Neural progenitor cell (in vitro differentiated cells): Measurements from ENCODE around the gene OR6V1. TPM values are rescaled to one million over a fixed set of nuclear protein-coding genes. Genes with fewer than 3 reads are reported as not detected.

ENCODE experiments used
- DNase-seq: peaks from one replicate; pipeline ENCODE4 v3.0.0-alpha.2; 2016; ENCODE audit warnings: low spot score
- H2AFZ ChIP-seq: fragments of 200-600 bp; sonication (generic); replicated peaks from 2 replicates; pipeline ENCODE4 v1.6.1; 2016; ENCODE audit warnings: antibody characterized with exemption
- H3F3A ChIP-seq: fragments of 200-600 bp; sonication (generic); 2 replicates; pipeline ENCODE4 v1.6.1; 2016; ENCODE audit warnings: antibody characterized with exemption, low read depth
- H3K27ac ChIP-seq: fragments of 200-600 bp; sonication (generic); 2 replicates; pipeline ENCODE4 v1.5.1; 2016; ENCODE audit warnings: mild to moderate bottlenecking
- H3K27me3 ChIP-seq: fragments of 200-600 bp; sonication (generic); 2 replicates; pipeline ENCODE4 v1.6.1; 2016; ENCODE audit warnings: mild to moderate bottlenecking, moderate library complexity
- H3K36me3 ChIP-seq: fragments of 200-600 bp; sonication (generic); 2 replicates; pipeline ENCODE4 v1.5.1; 2016
- H3K4me1 ChIP-seq: fragments of 200-600 bp; sonication (generic); 2 replicates; pipeline ENCODE4 v1.6.1; 2016; ENCODE audit warnings: mixed run types
- H3K4me2 ChIP-seq: fragments of 200-600 bp; sonication (generic); 2 replicates; pipeline ENCODE4 v1.6.1; 2016
- H3K4me3 ChIP-seq: fragments of 200-600 bp; sonication (generic); 2 replicates; pipeline ENCODE4 v1.5.1; 2016
- H3K79me2 ChIP-seq: fragments of 200-600 bp; sonication (generic); 2 replicates; pipeline ENCODE4 v1.6.1; 2016; ENCODE audit warnings: low read depth
- H3K9ac ChIP-seq: fragments of 200-600 bp; sonication (generic); 2 replicates; pipeline ENCODE4 v1.6.1; 2016
- H3K9me3 ChIP-seq: fragments of 200-600 bp; sonication (generic); 2 replicates; pipeline ENCODE4 v1.5.1; 2016; ENCODE audit warnings: low read depth
- H4K20me1 ChIP-seq: fragments of 200-600 bp; sonication (generic); 2 replicates; pipeline ENCODE4 v1.6.1; 2016; ENCODE audit warnings: low read depth
- H3K27ac Mint-ChIP-seq: 3 replicates; pipeline ENCODE4 v1.8.0; 2021; ENCODE audit warnings: mixed read lengths
- H3K27me3 Mint-ChIP-seq: 2 replicates; pipeline ENCODE4 v1.8.0; 2022; ENCODE audit warnings: low read depth, mild to moderate bottlenecking, inconsistent platforms, moderate library complexity, mixed read lengths; ENCODE audit not compliant: insufficient read depth
- H3K36me3 Mint-ChIP-seq: 3 replicates; pipeline ENCODE4 v1.8.0; 2021; ENCODE audit warnings: mixed read lengths
- H3K4me1 Mint-ChIP-seq: 3 replicates; pipeline ENCODE4 v1.8.0; 2021; ENCODE audit warnings: mixed read lengths
- H3K4me3 Mint-ChIP-seq: 3 replicates; pipeline ENCODE4 v1.8.0; 2021; ENCODE audit warnings: mild to moderate bottlenecking, moderate library complexity, mixed read lengths
- H3K9me3 Mint-ChIP-seq: 3 replicates; pipeline ENCODE4 v1.8.0; 2020; ENCODE audit warnings: mixed read lengths
- EZH2 ChIP-seq: fragments of 200-600 bp; sonication (generic); IDR thresholded peaks from 2 replicates; pipeline ENCODE4 v1.6.1; 2017; ENCODE audit warnings: antibody characterized with exemption, mild to moderate bottlenecking, moderate library complexity
- EZH2phosphoT487 ChIP-seq: fragments of 200-600 bp; sonication (generic); IDR thresholded peaks from 2 replicates; pipeline ENCODE4 v1.6.1; 2017; ENCODE audit warnings: antibody characterized with exemption
- total RNA-seq: library from RNA; depleted of rRNA; stranded (reverse); fragments of >200 nt; gene quantifications from 2 replicates; pipeline ENCODE4 v1.2.3, GENCODE V29; 2015; ENCODE audit warnings: low replicate concordance
- TF ChIP-seq, protein P1 (sequence below): fragments of 200-600 bp; sonication (generic); IDR thresholded peaks from 2 replicates; pipeline ENCODE4 v1.5.1; 2017; ENCODE audit warnings: antibody characterized with exemption, mild to moderate bottlenecking

Gene OR6V1
- total RNA-seq, 1 donor from 2014 or later: not detected

DNA sequence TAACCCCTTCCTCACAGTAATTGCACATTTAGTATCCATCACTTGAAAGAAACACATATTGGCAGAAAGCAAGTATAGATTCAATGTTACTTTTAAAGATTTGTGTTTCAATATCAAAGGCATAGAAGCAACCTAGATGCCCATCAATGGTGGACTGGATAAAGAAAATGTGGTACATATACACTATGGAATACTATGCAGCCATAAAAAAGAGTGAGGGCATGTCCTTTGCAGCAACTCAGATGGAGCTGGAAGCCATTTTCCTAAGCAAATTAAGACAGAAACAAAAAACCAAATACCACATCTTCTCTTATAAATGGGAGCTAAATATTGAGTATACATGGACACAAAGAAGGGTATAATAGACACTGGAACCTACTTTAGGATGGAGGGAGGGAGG lies 3.6 kb downstream of the OR6V1 start:
- Histone ChIP-seq H3F3A (no peaks in the 10 kb centered on the region), H3K4me3 (no peak overlapping the region), H3K4me2 (no peak overlapping the region), H3K27ac (no peak overlapping the region), H4K20me1 (no peaks in the 10 kb centered on the region), H3K9me3 (no peaks in the 10 kb centered on the region), H3K4me1 (no peaks in the 10 kb centered on the region), H2AFZ (no peak overlapping the region), H3K79me2 (no peaks in the 10 kb centered on the region), H3K27me3 (no peaks in the 10 kb centered on the region), H3K36me3 (no peaks in the 10 kb centered on the region), H3K9ac (no peak overlapping the region)
- TF ChIP-seq, protein P1, sequence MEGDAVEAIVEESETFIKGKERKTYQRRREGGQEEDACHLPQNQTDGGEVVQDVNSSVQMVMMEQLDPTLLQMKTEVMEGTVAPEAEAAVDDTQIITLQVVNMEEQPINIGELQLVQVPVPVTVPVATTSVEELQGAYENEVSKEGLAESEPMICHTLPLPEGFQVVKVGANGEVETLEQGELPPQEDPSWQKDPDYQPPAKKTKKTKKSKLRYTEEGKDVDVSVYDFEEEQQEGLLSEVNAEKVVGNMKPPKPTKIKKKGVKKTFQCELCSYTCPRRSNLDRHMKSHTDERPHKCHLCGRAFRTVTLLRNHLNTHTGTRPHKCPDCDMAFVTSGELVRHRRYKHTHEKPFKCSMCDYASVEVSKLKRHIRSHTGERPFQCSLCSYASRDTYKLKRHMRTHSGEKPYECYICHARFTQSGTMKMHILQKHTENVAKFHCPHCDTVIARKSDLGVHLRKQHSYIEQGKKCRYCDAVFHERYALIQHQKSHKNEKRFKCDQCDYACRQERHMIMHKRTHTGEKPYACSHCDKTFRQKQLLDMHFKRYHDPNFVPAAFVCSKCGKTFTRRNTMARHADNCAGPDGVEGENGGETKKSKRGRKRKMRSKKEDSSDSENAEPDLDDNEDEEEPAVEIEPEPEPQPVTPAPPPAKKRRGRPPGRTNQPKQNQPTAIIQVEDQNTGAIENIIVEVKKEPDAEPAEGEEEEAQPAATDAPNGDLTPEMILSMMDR: no peak
- TF ChIP-seq EZH2phosphoT487: no peak
- TF ChIP-seq EZH2: no peak
- H3K27ac Mint-ChIP-seq: no peak overlapping the region
- no peak overlapping the region for H3K4me3 Mint-ChIP-seq
- H3K36me3 Mint-ChIP-seq: no peaks in the 10 kb centered on the region
- peaks cover 8% of the 10 kb centered on the region for H3K4me1 Mint-ChIP-seq
- peaks cover 4% of the 10 kb centered on the region for H3K27me3 Mint-ChIP-seq
- H3K9me3 Mint-ChIP-seq: peaks cover 2% of the 10 kb centered on the region
- no peak for DNase-seq

DNA sequence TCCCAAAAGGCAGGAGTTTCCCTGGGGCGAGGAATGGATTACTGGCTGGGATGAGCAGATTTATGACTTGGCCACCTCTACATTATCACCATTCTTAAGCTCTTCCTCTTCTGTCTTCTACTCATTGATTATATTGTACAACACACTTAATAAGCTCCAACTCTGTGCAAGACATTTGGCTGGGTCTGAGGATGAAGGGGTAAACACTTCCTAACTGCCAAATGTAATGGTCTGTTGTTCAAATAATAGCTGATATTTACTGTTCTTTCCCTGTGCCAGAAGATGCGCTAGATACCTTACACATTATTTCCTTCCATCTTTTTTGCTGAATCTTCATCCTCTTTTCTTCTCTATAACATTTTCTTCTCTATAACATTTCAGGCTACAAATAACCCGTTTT lies 11.6 kb downstream of the OR6V1 start:
- Histone ChIP-seq H3K27ac (no peak overlapping the region), H3K79me2 (no peaks in the 10 kb centered on the region), H3K4me1 (no peaks in the 10 kb centered on the region), H3K9ac (no peak overlapping the region), H3K4me3 (no peak overlapping the region), H3K27me3 (no peaks in the 10 kb centered on the region), H3K4me2 (no peak overlapping the region), H4K20me1 (no peaks in the 10 kb centered on the region), H3K36me3 (no peaks in the 10 kb centered on the region), H3F3A (no peaks in the 10 kb centered on the region), H2AFZ (no peak overlapping the region), H3K9me3 (no peaks in the 10 kb centered on the region)
- DNase-seq: no peak
- H3K4me3 Mint-ChIP-seq: no peak overlapping the region
- peaks cover 2% of the 10 kb centered on the region for H3K9me3 Mint-ChIP-seq
- no peaks in the 10 kb centered on the region for H3K36me3 Mint-ChIP-seq
- no peak overlapping the region for H3K27ac Mint-ChIP-seq
- H3K4me1 Mint-ChIP-seq: no peaks in the 10 kb centered on the region
- peaks cover 4% of the 10 kb centered on the region for H3K27me3 Mint-ChIP-seq
- no peak for TF ChIP-seq EZH2phosphoT487
- TF ChIP-seq EZH2: no peak
- TF ChIP-seq, protein P1: no peak

GRCh38 chr7:143068446-143068845 lies 16.3 kb downstream of the OR6V1 start:
- Mint-ChIP-seq H3K9me3 (no peaks in the 10 kb centered on the region), H3K27ac (no peak overlapping the region), H3K36me3 (no peaks in the 10 kb centered on the region), H3K27me3 (no peaks in the 10 kb centered on the region), H3K4me3 (no peak overlapping the region), H3K4me1 (peaks cover 6% of the 10 kb centered on the region)
- Histone ChIP-seq H3K4me2 (no peak overlapping the region), H3F3A (no peaks in the 10 kb centered on the region), H3K4me1 (peaks cover 15% of the 10 kb centered on the region), H2AFZ (no peak overlapping the region), H3K79me2 (no peaks in the 10 kb centered on the region), H4K20me1 (no peaks in the 10 kb centered on the region), H3K27ac (no peak overlapping the region), H3K9ac (no peak overlapping the region), H3K4me3 (no peak overlapping the region), H3K27me3 (no peaks in the 10 kb centered on the region), H3K36me3 (no peaks in the 10 kb centered on the region), H3K9me3 (no peaks in the 10 kb centered on the region)
- no peak for DNase-seq
- TF ChIP-seq EZH2phosphoT487 (no peak), EZH2 (no peak)
- TF ChIP-seq, protein P1: no peak
